ENCODE results near the gene TMEM120A.

The TMEM120A gene

DNA sequence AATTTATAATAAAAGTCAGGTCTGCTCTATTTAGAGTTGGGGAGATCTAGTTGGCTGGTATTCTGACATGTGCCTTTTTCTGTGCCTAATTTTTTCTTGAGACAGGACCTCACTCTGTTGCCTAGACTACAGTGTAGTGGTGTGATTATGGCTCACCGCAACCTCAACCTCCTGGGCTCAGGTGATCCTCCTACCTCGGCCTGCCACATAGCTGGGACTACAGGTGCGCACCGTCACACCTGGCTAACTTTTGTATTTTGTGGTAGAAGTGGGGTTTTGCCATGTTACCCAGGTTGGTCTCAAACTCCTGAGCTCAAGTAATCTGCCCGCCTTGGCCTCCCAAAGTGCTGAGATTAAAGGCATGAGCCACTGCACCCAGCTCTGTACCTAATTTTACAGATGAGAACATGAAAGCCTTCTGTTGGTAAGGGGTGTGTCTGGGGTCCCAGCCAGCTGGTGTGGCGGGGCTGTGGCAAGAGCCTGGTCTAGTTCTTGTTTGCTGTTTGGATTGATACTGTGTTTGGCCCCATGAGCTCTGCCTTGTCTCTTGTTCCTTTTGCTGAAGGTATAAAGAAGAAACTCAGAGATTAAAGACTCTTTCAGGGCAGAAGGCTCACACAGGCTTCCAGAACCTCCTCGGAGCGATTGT lies 48.1 kb downstream of the TMEM120A start:
- Histone ChIP-seq H3K4me3 (ENCODE audit: low read depth, low read length, poor library complexity, severe bottlenecking) (no peak overlapping the region), H4K20me1 (ENCODE audit: insufficient read depth, low read length) (no peaks in the 10 kb centered on the region), H2AFZ (ENCODE audit: low read length) (no peak overlapping the region), H3K9me2 (ENCODE audit: low read depth, low read length) (no peaks in the 10 kb centered on the region), H3K27me3 (ENCODE audit: insufficient read depth, low read length) (no peaks in the 10 kb centered on the region), H3K79me2 (ENCODE audit: insufficient read depth, low read length) (no peaks in the 10 kb centered on the region), H3K4me2 (ENCODE audit: low read length) (peak overlapping the region; percentile 32; the same call in 1 of the 2 replicates), H3K9me3 (ENCODE audit: low read length) (no peaks in the 10 kb centered on the region), H3K36me3 (ENCODE audit: insufficient read depth, low read length) (no peaks in the 10 kb centered on the region), H3K9ac (ENCODE audit: low read length) (no peak overlapping the region; the same call in 1 of the 2 replicates), H3K27ac (ENCODE audit: low read depth, low read length, poor library complexity, severe bottlenecking) (peak overlapping the region; percentile 90), H3K4me1 (ENCODE audit: insufficient read depth, low read length, severe bottlenecking) (peaks cover 31% of the 10 kb centered on the region), H3F3A (ENCODE audit: insufficient read depth, low read length) (no peaks in the 10 kb centered on the region; the same call in 1 of the 2 replicates)
- TF ChIP-seq EZH2 (IDR thresholded peaks at IDR 0.05; ENCODE audit: borderline replicate concordance, low read length) = no peak
- TF ChIP-seq CTCF (IDR thresholded peaks at IDR 0.05; ENCODE audit: low read length) = no peak

- Histone ChIP-seq H3K4me3 (ENCODE audit: low read depth, low read length, poor library complexity, severe bottlenecking) (peak overlapping the region; percentile 2), H3K27ac (ENCODE audit: low read depth, low read length, poor library complexity, severe bottlenecking) (peak overlapping the region; percentile 90), H2AFZ (ENCODE audit: low read length) (no peak overlapping the region)
Observed at GRCh38 chr7:75945297-75946168, 48.9 kb downstream of the TMEM120A start.

GRCh38 chr7:75944507-75944906 lies 49.9 kb downstream of the TMEM120A start:
- Histone ChIP-seq H3K4me1 (ENCODE audit: insufficient read depth, low read length, severe bottlenecking) (peaks cover 30% of the 10 kb centered on the region), H4K20me1 (ENCODE audit: insufficient read depth, low read length) (no peaks in the 10 kb centered on the region), H3K36me3 (ENCODE audit: insufficient read depth, low read length) (no peaks in the 10 kb centered on the region), H3K9ac (ENCODE audit: low read length) (no peak overlapping the region), H3K4me2 (ENCODE audit: low read length) (no peak overlapping the region), H3F3A (ENCODE audit: insufficient read depth, low read length) (no peaks in the 10 kb centered on the region; the same call in 1 of the 2 replicates), H3K9me2 (ENCODE audit: low read depth, low read length) (no peaks in the 10 kb centered on the region), H3K4me3 (ENCODE audit: low read depth, low read length, poor library complexity, severe bottlenecking) (no peak overlapping the region), H3K79me2 (ENCODE audit: insufficient read depth, low read length) (no peaks in the 10 kb centered on the region), H3K27me3 (ENCODE audit: insufficient read depth, low read length) (no peaks in the 10 kb centered on the region), H2AFZ (ENCODE audit: low read length) (no peak overlapping the region), H3K27ac (ENCODE audit: low read depth, low read length, poor library complexity, severe bottlenecking) (peak overlapping the region; percentile 90), H3K9me3 (ENCODE audit: low read length) (no peaks in the 10 kb centered on the region)
- TF ChIP-seq CTCF (IDR thresholded peaks at IDR 0.05; ENCODE audit: low read length) (no peak), EZH2 (IDR thresholded peaks at IDR 0.05; ENCODE audit: borderline replicate concordance, low read length) (no peak)

More at GRCh38 chr7:75945297-75946168, 48.9 kb downstream of the TMEM120A start:
- peak overlapping the region; percentile 32; the same call in 1 of the 2 replicates for H3K4me2 ChIP-seq (ENCODE audit: low read length)
- no peak; the same call in 1 of the 2 replicates for TF ChIP-seq CTCF (IDR thresholded peaks at IDR 0.05; ENCODE audit: low read length)
- TF ChIP-seq EZH2 (IDR thresholded peaks at IDR 0.05; ENCODE audit: borderline replicate concordance, low read length) = no peak
- no peaks in the 10 kb centered on the region for H3K79me2 ChIP-seq (ENCODE audit: insufficient read depth, low read length)
- H3K9me2 ChIP-seq (ENCODE audit: low read depth, low read length) = no peaks in the 10 kb centered on the region
- H3K9me3 ChIP-seq (ENCODE audit: low read length) = no peaks in the 10 kb centered on the region
- H3K27me3 ChIP-seq (ENCODE audit: insufficient read depth, low read length) = no peaks in the 10 kb centered on the region
- no peaks in the 10 kb centered on the region; the same call in 1 of the 2 replicates for H3F3A ChIP-seq (ENCODE audit: insufficient read depth, low read length)
- no peaks in the 10 kb centered on the region for H3K36me3 ChIP-seq (ENCODE audit: insufficient read depth, low read length)
- peaks cover 30% of the 10 kb centered on the region for H3K4me1 ChIP-seq (ENCODE audit: insufficient read depth, low read length, severe bottlenecking)
- H3K9ac ChIP-seq (ENCODE audit: low read length) = peak overlapping the region; percentile 8; the same call in 1 of the 2 replicates
- H4K20me1 ChIP-seq (ENCODE audit: insufficient read depth, low read length) = no peaks in the 10 kb centered on the region

Data from OCI-LY1 (cell line).